Caco-2 (cell line): ENCODE measurements around the gene ARHGDIG. TPM values are rescaled to one million over a fixed set of nuclear protein-coding genes. Genes with fewer than 3 reads are reported as not detected.

Source experiments
- BruUV-seq: library from RNA; stranded (reverse); fragments of 400-500 nt; replicated peaks from 2 replicates; lab custom pipeline; 2021; lab: Mats Ljungman, UMichigan
- CTCF ChIA-PET: fragments of 300-600 bp; sonication (Branson Sonifier 250); formaldehyde crosslinking; loops from one replicate; lab custom pipeline; 2022; ENCODE audit warnings: antibody characterized with exemption; lab: Charles Lee
- POLR2A ChIA-PET: fragments of 300-600 bp; sonication (Branson Sonifier 250); formaldehyde crosslinking; loops from one replicate; lab custom pipeline; 2022; ENCODE audit warnings: antibody characterized with exemption; lab: Charles Lee
- DNase-seq, 2 experiments: peaks; one replicate each; pipeline versions ENCODE4 v3.0.0 to v3.0.0-alpha.2; 2020 to 2022
- H3K27me3 ChIP-seq: replicated peaks from 2 replicates; pipeline ENCODE4 v1.6.0; 2011; ENCODE audit warnings: low read length; ENCODE audit not compliant: control insufficient read depth, insufficient read depth
- H3K36me3 ChIP-seq: 2 replicates; pipeline ENCODE4 v1.5.1; 2011; ENCODE audit warnings: low read length; ENCODE audit not compliant: control insufficient read depth, insufficient read depth
- H3K4me1 ChIP-seq: fragments of 250-450 bp; sonication (Bioruptor Pico); 2 replicates; pipeline ENCODE4 v1.5.1; 2020; ENCODE audit warnings: mild to moderate bottlenecking
- H3K4me3 ChIP-seq: 2 replicates; pipeline ENCODE4 v1.5.1; 2011; ENCODE audit warnings: low read depth, mild to moderate bottlenecking, control low read depth, low read length
- H3K9me3 ChIP-seq: fragments of 250-450 bp; sonication (Bioruptor Pico); 2 replicates; pipeline ENCODE4 v1.5.1; 2020; ENCODE audit warnings: mild to moderate bottlenecking, moderate library complexity
- H3K27ac Mint-ChIP-seq: one replicate; pipeline ENCODE4 v1.8.0; 2022; ENCODE audit warnings: mixed read lengths; ENCODE audit not compliant: unreplicated experiment
- H3K27me3 Mint-ChIP-seq: one replicate; pipeline ENCODE4 v1.8.0; 2022; ENCODE audit warnings: mixed read lengths; ENCODE audit not compliant: insufficient read depth, unreplicated experiment
- H3K36me3 Mint-ChIP-seq: one replicate; pipeline ENCODE4 v1.8.0; 2022; ENCODE audit warnings: mild to moderate bottlenecking, mixed read lengths; ENCODE audit not compliant: insufficient read depth, unreplicated experiment
- H3K4me1 Mint-ChIP-seq: one replicate; pipeline ENCODE4 v1.8.0; 2022; ENCODE audit warnings: low read depth, mixed read lengths; ENCODE audit not compliant: unreplicated experiment
- H3K4me3 Mint-ChIP-seq: one replicate; pipeline ENCODE4 v1.8.0; 2022; ENCODE audit warnings: mild to moderate bottlenecking, moderate library complexity, mixed read lengths; ENCODE audit not compliant: unreplicated experiment
- H3K9me3 Mint-ChIP-seq: one replicate; pipeline ENCODE4 v1.8.0; 2022; ENCODE audit warnings: mixed read lengths; ENCODE audit not compliant: unreplicated experiment
- intact Hi-C: fragments of 100-400 bp; cut with micrococcal nuclease; formaldehyde crosslinking; loops from one replicate; pipeline ENCODE4 v1.10.0; 2022; ENCODE audit not compliant: unreplicated experiment
- total RNA-seq: library from RNA; stranded (reverse); gene quantifications from 2 replicates; pipeline ENCODE4 v1.2.3, GENCODE V29; 2022
- TF ChIP-seq, protein P1 (sequence below), 2 experiments: fragments of 200-600 bp in 1 of 2; IDR thresholded peaks; 1 replicate in 1 of 2; 2 replicates in 1 of 2; pipeline versions ENCODE4 v1.5.1 to v1.8.0; 2011 to 2022; ENCODE audit warnings: antibody characterized with exemption in 1 of 2, control low read depth in 1 of 2, inconsistent platforms in 1 of 2, low read depth in 1 of 2, low read length in 1 of 2, mild to moderate bottlenecking in 1 of 2, moderate library complexity in 1 of 2; ENCODE audit not compliant: insufficient read depth in 1 of 2, severe bottlenecking in 1 of 2, unreplicated experiment in 1 of 2

ARHGDIG gene
- total RNA-seq, 1 experiment from 2014 or later: 2.1 TPM

- H3K4me3 Mint-ChIP-seq: no peak overlapping the region
- no peaks in the 10 kb centered on the region for H3K4me1 ChIP-seq
- BruUV-seq: no TSS peak
- no peak for DNase-seq
- no peaks in the 10 kb centered on the region for H3K4me1 Mint-ChIP-seq
- H3K27me3 Mint-ChIP-seq: no peaks in the 10 kb centered on the region
- H3K4me3 ChIP-seq: no peak overlapping the region
- ChIA-PET CTCF (no interaction called here), POLR2A (no interaction called here)
- H3K9me3 ChIP-seq: no peaks in the 10 kb centered on the region
- H3K36me3 Mint-ChIP-seq: no peaks in the 10 kb centered on the region
- intact Hi-C loops: no loop called here
- H3K27ac Mint-ChIP-seq: no peak overlapping the region
- H3K36me3 ChIP-seq: no peaks in the 10 kb centered on the region
- no peaks in the 10 kb centered on the region for H3K27me3 ChIP-seq
- TF ChIP-seq, protein P1, sequence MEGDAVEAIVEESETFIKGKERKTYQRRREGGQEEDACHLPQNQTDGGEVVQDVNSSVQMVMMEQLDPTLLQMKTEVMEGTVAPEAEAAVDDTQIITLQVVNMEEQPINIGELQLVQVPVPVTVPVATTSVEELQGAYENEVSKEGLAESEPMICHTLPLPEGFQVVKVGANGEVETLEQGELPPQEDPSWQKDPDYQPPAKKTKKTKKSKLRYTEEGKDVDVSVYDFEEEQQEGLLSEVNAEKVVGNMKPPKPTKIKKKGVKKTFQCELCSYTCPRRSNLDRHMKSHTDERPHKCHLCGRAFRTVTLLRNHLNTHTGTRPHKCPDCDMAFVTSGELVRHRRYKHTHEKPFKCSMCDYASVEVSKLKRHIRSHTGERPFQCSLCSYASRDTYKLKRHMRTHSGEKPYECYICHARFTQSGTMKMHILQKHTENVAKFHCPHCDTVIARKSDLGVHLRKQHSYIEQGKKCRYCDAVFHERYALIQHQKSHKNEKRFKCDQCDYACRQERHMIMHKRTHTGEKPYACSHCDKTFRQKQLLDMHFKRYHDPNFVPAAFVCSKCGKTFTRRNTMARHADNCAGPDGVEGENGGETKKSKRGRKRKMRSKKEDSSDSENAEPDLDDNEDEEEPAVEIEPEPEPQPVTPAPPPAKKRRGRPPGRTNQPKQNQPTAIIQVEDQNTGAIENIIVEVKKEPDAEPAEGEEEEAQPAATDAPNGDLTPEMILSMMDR (IDR thresholded peaks at IDR 0.05; ENCODE audit: insufficient read depth in 1 of 2, low read depth in 1 of 2, low read length in 1 of 2, severe bottlenecking in 1 of 2, unreplicated experiment in 1 of 2): no peak
- H3K9me3 Mint-ChIP-seq: no peaks in the 10 kb centered on the region
These were observed 6.6 kb upstream of the ARHGDIG start for GRCh38 chr16:273547-274421.

GRCh38 chr16:275041-275641 lies 5.2 kb upstream of the ARHGDIG start:
- H3K27me3 ChIP-seq: no peaks in the 10 kb centered on the region; the same call in 1 of the 2 replicates
- H3K4me3 Mint-ChIP-seq: peak overlapping the region; percentile 69
- H3K27me3 Mint-ChIP-seq: no peaks in the 10 kb centered on the region
- intact Hi-C loops: no loop called here
- no peaks in the 10 kb centered on the region for H3K4me1 ChIP-seq
- peak overlapping the region; percentile 55 for H3K4me3 ChIP-seq
- no peaks in the 10 kb centered on the region for H3K36me3 ChIP-seq
- ChIA-PET POLR2A (no interaction called here), CTCF (no interaction called here)
- no TSS peak for BruUV-seq
- no peaks in the 10 kb centered on the region for H3K9me3 ChIP-seq
- H3K9me3 Mint-ChIP-seq: no peaks in the 10 kb centered on the region
- TF ChIP-seq, protein P1 (IDR thresholded peaks at IDR 0.05; ENCODE audit: insufficient read depth in 1 of 2, low read depth in 1 of 2, low read length in 1 of 2, severe bottlenecking in 1 of 2, unreplicated experiment in 1 of 2): no peak
- no peak overlapping the region for H3K27ac Mint-ChIP-seq
- peak in 1 of 2 experiments; percentile 40 for DNase-seq
- no peaks in the 10 kb centered on the region for H3K36me3 Mint-ChIP-seq
- H3K4me1 Mint-ChIP-seq: no peaks in the 10 kb centered on the region

GRCh38 chr16:275786-276232 lies 4.6 kb upstream of the ARHGDIG start, which contains the start of gene RGS11:
Gene RGS11 (minus strand): TSS chr16:275944. CDS start chr16:275911, 33 bp downstream.
- ChIA-PET CTCF (no interaction called here), POLR2A (no interaction called here)
- no peak for DNase-seq
- H3K27me3 Mint-ChIP-seq: no peaks in the 10 kb centered on the region
- H3K36me3 ChIP-seq: no peaks in the 10 kb centered on the region
- no TSS peak for BruUV-seq
- H3K4me1 Mint-ChIP-seq: no peaks in the 10 kb centered on the region
- no peaks in the 10 kb centered on the region for H3K36me3 Mint-ChIP-seq
- H3K27ac Mint-ChIP-seq: no peak within 1 kb of the TSS
- no peaks in the 10 kb centered on the region for H3K4me1 ChIP-seq
- H3K4me3 Mint-ChIP-seq: peak within 1 kb of the TSS; percentile 69
- H3K4me3 ChIP-seq: peak within 1 kb of the TSS; percentile 55
- H3K9me3 ChIP-seq: no peaks in the 10 kb centered on the region
- H3K27me3 ChIP-seq: no peaks in the 10 kb centered on the region; the same call in 1 of the 2 replicates
- no peaks in the 10 kb centered on the region for H3K9me3 Mint-ChIP-seq
- intact Hi-C loops: no loop called here
- TF ChIP-seq, protein P1 (IDR thresholded peaks at IDR 0.05; ENCODE audit: insufficient read depth in 1 of 2, low read depth in 1 of 2, low read length in 1 of 2, severe bottlenecking in 1 of 2, unreplicated experiment in 1 of 2): no peak
